GM18519 (cell line): ENCODE results near the gene HSF5.
"Not testable (repeated sequence)": the region's sequence is repeated elsewhere in the genome, so short reads cannot be mapped to it uniquely, and the experiment has no call there.

Experiments used
- ATAC-seq: cut with Tn5 transposase; IDR thresholded peaks from one replicate; pipeline ENCODE4 v1.9.1; 2021; ENCODE audit warnings: mild to moderate bottlenecking, moderate library complexity; ENCODE audit not compliant: unreplicated experiment, low FRiP score

Gene HSF5

GRCh38 chr17:58415371-58416055, 72.7 kb downstream of the HSF5 start:
- ATAC-seq = no peak

GRCh38 chr17:58414596-58414997, 73.6 kb downstream of the HSF5 start:
- no peak for ATAC-seq

- ATAC-seq = no peak
Measured at GRCh38 chr17:58413684-58414083, 74.5 kb downstream of the HSF5 start.

- ATAC-seq = no peak
Measured at GRCh38 chr17:58412961-58413586, 75.1 kb downstream of the HSF5 start.

GRCh38 chr17:58412064-58412703, 76.0 kb downstream of the HSF5 start:
- ATAC-seq = no peak

- ATAC-seq = no peak
Measured at GRCh38 chr17:58411408-58411894, 76.8 kb downstream of the HSF5 start.

GRCh38 chr17:58410714-58411407, 77.3 kb downstream of the HSF5 start:
- ATAC-seq = no peak

- ATAC-seq = no peak
Measured at GRCh38 chr17:58409432-58409831, 78.8 kb downstream of the HSF5 start.

- ATAC-seq = no peak
Measured at GRCh38 chr17:58403311-58403710, 84.9 kb downstream of the HSF5 start.

GRCh38 chr17:58402679-58403078, 85.5 kb downstream of the HSF5 start:
- ATAC-seq = no peak

GRCh38 chr17:58402047-58402446, 86.2 kb downstream of the HSF5 start:
- no peak for ATAC-seq

- ATAC-seq = no peak
Measured at GRCh38 chr17:58401287-58401686, 86.9 kb downstream of the HSF5 start.

GRCh38 chr17:58400826-58401225, 87.4 kb downstream of the HSF5 start:
- no peak for ATAC-seq

GRCh38 chr17:58399974-58400373, 88.2 kb downstream of the HSF5 start:
- ATAC-seq = no peak

- no peak for ATAC-seq
Measured at GRCh38 chr17:58398574-58399266, 89.5 kb downstream of the HSF5 start.

GRCh38 chr17:58397421-58397820, 90.8 kb downstream of the HSF5 start:
- not testable (repeated sequence) for ATAC-seq

GRCh38 chr17:58396173-58396572, 92.0 kb downstream of the HSF5 start:
- no peak for ATAC-seq

- ATAC-seq = no peak
Measured at GRCh38 chr17:58394534-58395223, 93.5 kb downstream of the HSF5 start.

- no peak for ATAC-seq
Measured at GRCh38 chr17:58391302-58391984, 96.8 kb downstream of the HSF5 start.
